Left lung (tissue), 10 donors: ENCODE data around the gene NAV2. TPM values are rescaled to one million over a fixed set of nuclear protein-coding genes. Genes with fewer than 3 reads are reported as not detected.

Source experiments
- ATAC-seq: fragments of 200-7000 bp; cut with Tn5 transposase; one replicate; pipeline ENCODE4 v1.9.1; 2020; ENCODE audit warnings: moderate library complexity
- DNase-seq, 4 donors: peaks; one replicate each; pipeline ENCODE4 v3.0.0-alpha.2; 2013 to 2020
- H3K27ac ChIP-seq, 2 donors: fragments of 200-600 bp; sonication (generic) in 1 of 2; one replicate each; pipeline versions ENCODE4 v1.5.0 to v1.8.0; 2020 to 2021
- H3K27me3 ChIP-seq, 2 donors: fragments of 200-600 bp; sonication (generic) in 1 of 2; one replicate each; pipeline versions ENCODE4 v1.5.0 to v1.8.0; 2020 to 2021
- H3K36me3 ChIP-seq, 2 donors: fragments of 200-600 bp; sonication (generic) in 1 of 2; one replicate each; pipeline versions ENCODE4 v1.5.0 to v1.8.0; 2020 to 2021
- H3K4me1 ChIP-seq, 2 donors: fragments of 200-600 bp; one replicate each; pipeline ENCODE4 v1.8.0; 2021
- H3K4me3 ChIP-seq, 2 donors: fragments of 200-600 bp; sonication (generic) in 1 of 2; one replicate each; pipeline versions ENCODE4 v1.5.0 to v1.8.0; 2020 to 2021; ENCODE audit warnings: mild to moderate bottlenecking in 1 of 2
- H3K9me3 ChIP-seq, 2 donors: fragments of 200-600 bp; sonication (generic) in 1 of 2; one replicate each; pipeline versions ENCODE4 v1.5.0 to v1.8.0; 2020 to 2021
- CTCF ChIP-seq, 2 donors: fragments of 200-600 bp; sonication (generic) in 1 of 2; IDR thresholded peaks; one replicate each; pipeline versions ENCODE4 v1.5.0 to v1.8.0; 2021; ENCODE audit warnings: antibody characterized with exemption in 2 of 2
- intact Hi-C, 2 donors: fragments of 100-400 bp; cut with DNase I; formaldehyde crosslinking; loops; one replicate each; pipeline versions ENCODE4 v1.11.2 to v1.14.2; 2022
- polyA plus RNA-seq, 6 donors: library from polyadenylated mRNA; unstranded; fragments of 120-200 nt; gene quantifications; one replicate each; pipeline ENCODE4 v1.2.1, GENCODE V29; 2013; ENCODE audit not compliant: insufficient read length in 6 of 6
- total RNA-seq, 2 donors: library from RNA; stranded (reverse); fragmentation: NEBNext Ultra II Directional; extraction: Animal tissue kit (Norgen Biotek cat#: 25700); gene quantifications; one replicate each; pipeline ENCODE4 v1.2.1, GENCODE V29; 2021
- donor health status: DM: no; HTN: yes; CAD: no.
- donor health status: DM: no; HTN: no; CAD: no.

The NAV2 gene
- total and polyA plus RNA-seq, 8 donors, result 18.0 to 59.9 (median 23.1) TPM

GRCh38 chr11:19669511-19669910, 43.1 kb upstream of the NAV2 start:
- ATAC-seq, result no peak
- intact Hi-C loops, result no loop called here
- no peaks in the 10 kb centered on the region for H3K27me3 ChIP-seq
- H3K4me3 ChIP-seq, result no peak overlapping the region
- no peak overlapping the region for H3K27ac ChIP-seq
- TF ChIP-seq CTCF (IDR thresholded peaks at IDR 0.05), result no peak
- H3K4me1 ChIP-seq, result peaks cover 16 to 22% of the 10 kb centered on the region in 2 donors
- H3K9me3 ChIP-seq, result no peaks in the 10 kb centered on the region
- no peaks in the 10 kb centered on the region for H3K36me3 ChIP-seq
- no peak for DNase-seq

- Histone ChIP-seq H3K27me3 (no peaks in the 10 kb centered on the region), H3K9me3 (no peaks in the 10 kb centered on the region), H3K4me3 (no peak overlapping the region), H3K36me3 (no peaks in the 10 kb centered on the region), H3K27ac (no peak overlapping the region), H3K4me1 (peaks cover 16 to 17% of the 10 kb centered on the region in 2 donors)
- ATAC-seq, result no peak
- TF ChIP-seq CTCF (IDR thresholded peaks at IDR 0.05), result no peak
- DNase-seq, result peak in 1 of 4 donors; percentile 69
- intact Hi-C loops, result no loop called here
Measured at GRCh38 chr11:19670030-19670791, 42.4 kb upstream of the NAV2 start.

GRCh38 chr11:19672586-19673206, 39.9 kb upstream of the NAV2 start:
- intact Hi-C loops, result no loop called here
- ATAC-seq (no peak), DNase-seq (no peak)
- Histone ChIP-seq H3K9me3 (no peaks in the 10 kb centered on the region), H3K27me3 (no peaks in the 10 kb centered on the region), H3K4me3 (no peak overlapping the region), H3K27ac (peak overlapping the region; percentile 53 to 66), H3K4me1 (peaks cover 18 to 23% of the 10 kb centered on the region in 2 donors), H3K36me3 (no peaks in the 10 kb centered on the region)
- no peak for TF ChIP-seq CTCF (IDR thresholded peaks at IDR 0.05)

- peak; percentile 67 to 85 (median 78) for DNase-seq
- no peaks in the 10 kb centered on the region for H3K36me3 ChIP-seq
- TF ChIP-seq CTCF (IDR thresholded peaks at IDR 0.05), result no peak
- no peaks in the 10 kb centered on the region for H3K27me3 ChIP-seq
- intact Hi-C loops, result no loop called here
- H3K4me3 ChIP-seq, result no peak overlapping the region
- no peaks in the 10 kb centered on the region for H3K9me3 ChIP-seq
- peak overlapping the region; percentile 53 to 66 for H3K27ac ChIP-seq
- ATAC-seq, result peak; percentile 77
- peaks cover 13 to 23% of the 10 kb centered on the region in 2 donors for H3K4me1 ChIP-seq
Measured at GRCh38 chr11:19673924-19674729, 38.5 kb upstream of the NAV2 start.

- TF ChIP-seq CTCF (IDR thresholded peaks at IDR 0.05), result no peak
- intact Hi-C loops, result no loop called here
- H3K27me3 ChIP-seq, result no peaks in the 10 kb centered on the region
- H3K4me1 ChIP-seq, result peaks cover 19 to 25% of the 10 kb centered on the region in 2 donors
- no peaks in the 10 kb centered on the region for H3K9me3 ChIP-seq
- ATAC-seq (no peak), DNase-seq (no peak)
- no peaks in the 10 kb centered on the region for H3K36me3 ChIP-seq
- H3K4me3 ChIP-seq, result no peak overlapping the region
- peak overlapping the region; percentile 53 to 61 for H3K27ac ChIP-seq
Measured at GRCh38 chr11:19674836-19675235, 37.8 kb upstream of the NAV2 start.
